GM19328 (cell line): ENCODE results near the gene PKD1.
"Not testable (repeated sequence)": the region's sequence is repeated elsewhere in the genome, so short reads cannot be mapped to it uniquely, and the experiment has no call there.

Experiments used
- ATAC-seq: cut with Tn5 transposase; IDR thresholded peaks from one replicate; pipeline ENCODE4 v1.9.1; 2021; ENCODE audit warnings: mild to moderate bottlenecking, moderate library complexity; ENCODE audit not compliant: unreplicated experiment

Gene PKD1

DNA sequence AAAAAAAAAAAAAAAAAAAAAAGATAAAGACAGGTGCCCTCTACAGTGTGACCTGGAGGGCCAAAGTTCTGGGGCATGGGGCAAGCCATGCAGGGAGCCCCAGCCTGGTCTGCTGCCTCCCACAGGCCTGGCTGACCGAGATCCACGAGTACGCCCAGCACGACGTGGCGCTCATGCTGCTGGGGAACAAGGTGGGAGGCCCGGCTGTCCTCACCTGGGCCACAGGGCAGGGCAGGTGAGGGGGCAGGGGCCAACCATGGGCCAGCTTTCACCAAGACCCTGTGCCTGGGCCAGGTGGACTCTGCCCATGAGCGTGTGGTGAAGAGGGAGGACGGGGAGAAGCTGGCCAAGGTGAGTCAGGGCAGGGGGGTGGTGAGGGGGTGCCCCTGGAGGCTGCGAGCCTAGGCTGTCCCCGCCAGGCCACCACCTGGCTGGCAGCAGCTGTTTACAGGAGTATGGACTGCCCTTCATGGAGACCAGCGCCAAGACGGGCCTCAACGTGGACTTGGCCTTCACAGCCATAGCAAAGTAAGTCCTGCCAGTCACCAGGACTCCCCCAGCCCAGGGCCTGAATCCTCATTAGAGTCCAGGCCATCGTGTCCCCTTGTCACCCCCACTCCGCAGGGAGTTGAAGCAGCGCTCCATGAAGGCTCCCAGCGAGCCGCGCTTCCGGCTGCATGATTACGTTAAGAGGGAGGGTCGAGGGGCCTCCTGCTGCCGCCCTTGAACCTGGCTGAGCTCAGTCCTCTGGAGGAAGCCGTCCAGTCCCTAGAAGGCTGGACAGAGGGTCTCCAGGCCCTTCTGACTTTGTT, 17.2 kb upstream of the PKD1 start:
- no peak for ATAC-seq

DNA sequence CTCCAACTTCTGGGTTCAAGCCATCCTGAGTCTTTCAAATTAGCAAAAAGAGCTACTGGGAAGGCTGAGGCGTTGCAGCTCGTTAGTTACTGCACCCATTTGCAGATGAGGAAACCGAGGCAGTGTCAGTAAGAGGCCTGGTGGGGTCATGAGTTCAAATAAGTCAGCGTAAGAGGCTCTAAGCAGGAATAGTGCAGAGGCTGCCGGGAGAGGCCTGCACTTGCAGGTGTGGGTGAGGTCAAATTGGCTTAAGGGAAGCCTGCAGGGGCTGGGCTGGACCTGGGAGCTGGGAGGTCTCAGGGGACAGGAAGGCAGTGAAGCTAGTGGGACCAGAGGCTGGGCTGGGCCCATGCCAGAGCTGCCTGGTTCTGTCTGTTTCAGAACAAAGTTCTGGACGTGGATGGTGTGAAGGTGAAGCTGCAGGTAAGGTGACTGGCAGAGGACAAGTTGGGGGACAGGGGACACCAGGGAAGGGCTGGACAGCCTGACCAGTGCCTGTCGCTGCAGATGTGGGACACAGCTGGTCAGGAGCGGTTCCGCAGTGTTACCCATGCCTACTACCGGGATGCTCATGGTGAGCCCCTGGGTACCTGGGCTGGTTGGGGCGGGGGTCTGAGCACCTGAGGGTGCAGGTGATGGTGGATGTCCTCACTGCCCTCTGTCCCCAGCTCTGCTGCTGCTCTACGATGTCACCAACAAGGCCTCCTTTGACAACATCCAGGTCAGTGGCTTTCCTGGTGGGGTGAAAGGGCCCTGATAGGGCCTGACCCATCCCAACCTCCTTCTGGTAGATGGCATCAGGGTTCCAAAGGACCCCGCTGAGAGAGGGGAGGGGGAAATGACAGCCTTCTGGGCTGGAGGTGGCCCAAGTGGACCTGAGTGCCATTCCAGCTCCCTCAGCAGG, 15.7 kb upstream of the PKD1 start:
- ATAC-seq: no peak

DNA sequence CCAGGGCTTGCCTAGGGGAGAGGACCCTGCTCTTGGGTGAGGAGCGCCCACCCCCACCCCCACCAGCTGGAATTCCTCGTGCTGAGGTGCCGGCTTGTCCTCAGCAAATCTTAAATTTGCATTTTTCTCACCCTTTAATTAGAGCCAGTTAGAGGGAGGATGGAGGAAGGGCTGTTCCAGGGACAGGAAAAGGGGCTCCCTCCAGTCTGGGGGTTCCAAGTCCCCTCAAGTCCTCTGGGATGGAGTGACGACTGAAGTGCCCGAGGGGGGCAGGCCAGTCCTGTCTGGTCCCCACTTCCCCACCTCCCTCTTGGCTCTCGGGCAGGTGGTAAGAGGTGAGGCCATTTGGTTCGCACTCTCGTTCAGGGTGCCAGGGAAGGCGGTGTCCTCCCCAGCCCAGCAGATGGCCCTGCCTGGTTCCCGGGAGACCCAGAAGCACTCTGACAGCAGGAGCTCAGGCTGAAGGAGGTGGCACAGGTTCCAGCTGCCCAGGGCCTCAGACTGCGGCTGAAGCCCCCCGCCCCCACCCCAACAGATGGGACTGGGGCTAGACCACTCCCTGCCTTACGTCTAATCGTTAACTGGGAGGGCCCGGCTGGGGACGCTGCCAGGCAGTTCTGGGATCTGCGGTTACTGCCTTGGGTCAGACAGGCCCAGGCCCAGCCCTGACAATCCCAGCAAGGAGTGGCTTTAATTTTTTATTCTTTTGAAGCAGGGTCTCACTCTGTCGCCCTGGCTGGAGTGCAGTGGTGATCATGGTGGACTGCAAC, 14.9 kb upstream of the PKD1 start:
- no peak for ATAC-seq

DNA sequence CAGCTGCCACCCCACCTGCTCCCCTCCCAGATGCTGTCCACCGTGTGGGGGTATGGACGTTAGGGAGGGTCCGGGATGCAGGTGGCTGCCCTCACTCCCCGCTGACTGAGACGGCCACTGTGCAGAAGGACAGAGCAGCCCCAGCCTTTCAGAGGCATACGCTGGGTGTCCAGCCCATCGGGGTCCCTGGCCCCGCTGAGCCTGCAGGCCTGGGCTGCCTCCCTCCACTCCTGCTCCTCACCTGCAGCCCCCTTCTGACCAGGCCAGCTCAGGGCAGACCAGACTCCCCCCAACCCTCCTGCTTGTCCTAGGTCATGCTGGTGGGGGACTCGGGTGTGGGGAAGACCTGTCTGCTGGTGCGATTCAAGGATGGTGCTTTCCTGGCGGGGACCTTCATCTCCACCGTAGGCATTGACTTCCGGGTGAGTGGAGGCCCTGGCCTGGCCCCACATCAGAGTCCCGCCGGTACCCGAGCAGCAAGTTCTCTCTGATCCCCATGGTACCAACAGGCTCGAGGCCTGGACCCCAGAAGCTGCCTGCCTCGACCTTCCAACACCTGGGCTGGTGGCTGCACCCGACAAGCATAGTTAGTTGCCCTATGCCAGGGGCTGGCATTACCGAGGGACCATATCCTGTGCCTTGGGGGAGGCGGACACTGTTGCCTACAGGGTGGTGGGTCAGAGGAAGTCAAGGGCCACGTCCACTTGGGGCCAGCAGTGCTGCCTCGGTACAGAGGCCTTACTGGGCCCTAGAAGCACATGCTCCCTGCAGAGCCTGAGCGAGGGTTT, 14.1 kb upstream of the PKD1 start:
- no peak for ATAC-seq

DNA sequence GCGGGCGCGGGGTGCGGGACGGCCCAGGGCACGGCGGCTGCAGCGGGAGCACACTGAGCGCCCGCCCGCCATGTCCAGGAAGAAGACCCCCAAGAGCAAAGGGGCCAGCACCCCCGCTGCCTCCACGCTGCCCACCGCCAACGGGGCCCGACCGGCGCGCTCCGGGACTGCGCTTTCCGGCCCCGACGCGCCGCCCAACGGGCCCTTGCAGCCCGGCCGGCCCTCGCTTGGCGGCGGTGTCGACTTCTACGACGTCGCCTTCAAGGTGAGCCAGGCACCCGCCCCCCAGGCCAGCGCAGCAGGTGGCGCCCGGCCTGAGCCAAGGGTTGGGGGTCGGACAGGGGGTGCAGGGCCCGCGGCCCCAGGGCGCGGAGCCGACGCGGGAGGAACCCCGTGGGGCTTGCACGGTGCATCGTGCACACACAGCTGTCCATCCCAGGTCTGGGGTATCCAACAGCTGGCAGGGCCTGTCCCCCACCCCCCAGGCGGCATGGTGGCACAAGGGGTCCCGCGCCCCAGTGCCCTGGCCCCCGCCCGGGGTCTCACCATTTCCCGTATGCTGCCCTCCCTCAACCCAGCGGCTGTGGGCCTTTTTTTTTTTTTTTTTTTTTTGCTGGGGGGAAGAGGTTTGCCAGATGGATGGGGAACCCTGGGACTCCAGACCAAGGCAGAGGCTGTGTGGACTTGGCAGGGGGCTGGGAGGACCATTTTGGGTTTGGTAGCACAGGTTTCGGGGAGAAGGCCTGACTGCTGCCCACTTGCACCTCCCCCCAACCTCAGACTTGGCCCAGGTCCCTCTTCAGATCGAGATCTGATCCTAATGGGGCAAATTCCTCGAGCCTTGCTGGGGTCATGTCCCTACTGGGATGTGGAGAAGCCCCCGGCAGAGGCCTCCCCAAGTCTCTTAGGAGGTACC, 13.3 kb upstream of the PKD1 start:
- ATAC-seq: no peak

DNA sequence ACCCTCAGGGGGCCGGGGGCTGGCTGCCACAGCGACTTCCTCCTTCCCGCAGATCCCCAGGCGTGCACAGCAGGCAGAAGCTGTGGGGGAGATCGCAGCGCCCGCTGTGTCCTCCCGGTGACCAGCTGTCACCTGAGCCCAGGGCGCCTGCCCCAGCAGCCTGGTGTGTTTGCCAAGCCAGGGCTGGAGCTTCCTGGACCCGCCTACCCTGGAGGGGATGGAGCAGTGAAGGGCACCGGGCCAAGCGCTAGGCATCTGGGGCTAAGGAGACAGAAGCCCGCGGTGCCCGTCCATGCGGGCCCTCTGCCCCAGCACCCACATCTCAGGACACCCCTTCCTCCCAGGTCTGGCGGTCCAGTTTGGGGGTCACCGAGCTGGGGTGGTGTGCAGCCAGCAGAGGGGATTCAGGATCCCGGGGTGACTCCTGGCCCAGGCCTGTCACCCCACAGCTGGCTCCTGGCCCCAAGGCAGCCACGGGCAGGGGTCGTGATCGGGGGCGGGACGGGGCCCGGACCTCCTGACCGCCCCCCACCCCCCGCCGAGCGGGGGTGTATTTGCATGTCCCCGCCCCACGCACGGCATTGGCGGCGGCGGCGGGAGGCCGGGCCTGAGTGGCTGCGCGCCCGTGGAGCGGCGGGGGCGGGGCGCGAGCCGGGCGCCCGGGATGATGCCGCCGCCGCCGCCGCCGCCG, 12.4 kb upstream of the PKD1 start, which contains the start of gene RAB26:
TSS of gene RAB26 (plus strand) at position 645 of the 691 bp plus-strand sequence. CDS start 159 bp downstream, outside the sequence.
- no peak for ATAC-seq

DNA sequence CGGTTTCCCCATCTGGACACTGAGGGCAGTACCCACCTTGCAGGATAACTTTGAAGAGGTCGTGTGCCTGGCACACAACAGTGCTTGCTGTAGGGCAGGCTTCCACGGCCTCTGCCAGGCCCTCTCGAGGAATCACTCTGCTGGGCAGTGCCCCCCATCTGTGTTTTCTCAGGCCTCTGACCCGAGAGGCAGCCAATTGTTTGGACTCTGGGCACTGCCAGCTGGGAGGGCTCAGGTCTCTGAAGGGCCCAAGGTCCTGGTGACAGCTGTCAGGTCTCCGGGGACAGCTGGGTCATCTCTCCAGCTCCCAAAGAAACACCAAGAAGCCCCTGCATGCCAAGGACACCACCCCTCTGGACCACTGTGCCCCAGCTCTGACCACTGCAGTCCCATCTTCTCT, 11.7 kb upstream of the PKD1 start:
- no peak for ATAC-seq

DNA sequence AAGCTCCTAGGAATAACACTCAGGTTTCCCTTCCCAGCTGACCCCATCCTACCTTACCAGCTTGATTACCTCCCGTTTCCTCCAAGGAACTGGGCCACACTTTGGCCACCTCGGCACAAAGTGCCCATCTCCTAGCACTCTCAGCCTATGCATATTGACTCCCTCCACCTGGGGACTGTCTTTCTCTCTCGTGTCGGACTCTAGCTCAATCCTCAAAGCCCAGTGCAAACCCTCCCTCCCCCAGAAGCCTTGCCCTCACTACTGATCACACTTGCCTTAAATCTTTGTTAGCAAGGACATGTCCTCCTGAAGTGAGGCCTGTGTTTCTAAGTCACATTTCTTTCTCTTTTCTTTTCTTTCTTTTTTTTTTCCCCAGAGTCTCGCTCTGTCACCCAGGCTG, 10.1 kb upstream of the PKD1 start:
- no peak for ATAC-seq

DNA sequence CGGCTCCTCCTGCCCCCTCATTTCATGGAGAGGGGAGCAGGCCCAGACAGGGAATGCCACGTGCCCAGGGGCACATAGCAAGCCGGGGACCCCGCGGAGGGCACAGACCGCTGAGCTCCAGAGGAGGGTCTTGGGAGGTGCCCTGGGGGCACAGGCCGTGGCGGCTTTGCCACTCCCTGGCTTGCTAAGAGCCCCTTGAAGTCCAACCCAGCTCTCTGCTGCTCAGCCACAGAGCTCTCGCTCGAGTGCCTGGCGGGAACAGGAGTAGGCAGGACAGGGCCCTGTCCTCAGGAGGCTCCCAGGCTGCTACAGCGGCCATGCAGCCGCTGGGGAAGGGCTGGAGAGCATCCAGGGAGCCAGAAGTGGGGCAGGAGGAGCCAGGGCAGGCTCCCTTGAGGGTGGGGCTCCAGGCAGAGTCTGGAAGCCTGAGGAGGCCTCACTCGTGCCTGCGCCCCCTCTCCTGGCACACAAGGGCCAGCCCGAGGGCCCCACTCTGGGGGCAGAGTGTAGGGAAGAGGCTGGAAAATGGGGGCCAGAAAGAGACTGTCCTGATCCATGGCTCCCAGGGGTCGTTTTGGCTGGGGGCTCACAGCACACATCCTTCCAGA, 8.3 kb upstream of the PKD1 start:
- no peak for ATAC-seq

DNA sequence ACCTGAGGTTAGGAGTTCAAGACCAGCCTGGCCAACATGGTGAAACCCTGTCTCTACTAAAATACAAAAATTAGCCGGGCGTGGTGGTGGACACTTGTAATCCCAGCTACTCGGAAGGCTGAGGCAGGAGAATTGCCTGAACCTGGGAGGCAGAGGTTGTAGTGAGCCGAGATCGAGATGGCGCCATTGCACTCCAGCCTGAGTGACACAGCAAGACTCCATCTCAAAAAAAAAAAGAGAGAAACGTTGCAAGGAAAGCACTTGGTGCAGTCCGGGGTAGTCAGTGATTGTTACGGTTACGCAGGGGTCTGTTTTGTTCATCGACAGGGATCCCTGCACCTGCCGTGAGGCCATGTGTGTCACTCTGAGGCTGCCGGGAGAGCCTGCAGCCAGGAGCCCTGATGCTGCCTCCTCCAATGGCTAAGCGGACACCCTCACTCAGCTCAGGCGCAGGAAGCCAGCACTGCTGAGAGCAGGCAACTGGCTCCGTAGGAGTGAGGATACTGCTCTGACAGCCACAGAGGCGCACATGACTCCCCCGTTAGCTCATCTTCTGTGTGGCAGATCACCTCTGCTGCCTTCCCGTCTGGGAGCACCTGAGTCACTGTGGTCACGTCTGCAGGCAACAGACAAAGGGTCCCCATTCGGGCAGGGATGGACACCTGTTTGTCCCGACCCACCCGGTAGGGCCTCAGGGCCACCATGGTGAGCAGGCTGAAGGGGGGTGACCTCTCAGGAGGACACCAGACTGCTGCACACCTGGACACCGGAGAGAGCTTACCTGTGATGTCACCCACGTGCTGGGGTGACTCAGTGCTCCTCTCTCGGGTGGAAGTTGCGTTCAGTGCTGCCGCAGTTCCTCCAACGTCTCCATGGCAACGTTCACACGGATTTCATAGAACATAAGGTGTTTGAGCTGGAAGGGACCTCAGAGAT, 7.5 kb upstream of the PKD1 start:
- ATAC-seq: no peak

DNA sequence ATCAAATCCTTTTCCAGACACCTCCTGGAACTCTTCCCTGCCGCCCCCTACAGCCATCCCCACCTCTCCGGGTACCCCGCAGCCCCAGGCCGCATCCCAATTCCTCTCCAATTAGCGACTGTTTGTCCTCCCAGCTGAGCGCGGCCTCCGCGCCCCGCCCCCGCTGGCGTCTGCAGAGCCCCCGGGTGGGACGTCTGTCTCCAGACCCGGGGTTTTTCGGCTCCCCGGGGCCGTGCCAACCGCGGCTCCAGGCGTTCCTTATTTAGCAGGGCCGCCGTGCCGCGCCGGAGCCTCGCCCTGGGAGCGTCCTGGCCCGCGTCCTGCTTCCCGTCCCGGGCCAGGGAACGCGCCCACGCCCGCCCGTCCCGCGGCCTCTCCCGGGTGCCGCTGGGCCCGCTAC, 627 bp downstream of the PKD1 start:
- not testable (repeated sequence) for ATAC-seq

DNA sequence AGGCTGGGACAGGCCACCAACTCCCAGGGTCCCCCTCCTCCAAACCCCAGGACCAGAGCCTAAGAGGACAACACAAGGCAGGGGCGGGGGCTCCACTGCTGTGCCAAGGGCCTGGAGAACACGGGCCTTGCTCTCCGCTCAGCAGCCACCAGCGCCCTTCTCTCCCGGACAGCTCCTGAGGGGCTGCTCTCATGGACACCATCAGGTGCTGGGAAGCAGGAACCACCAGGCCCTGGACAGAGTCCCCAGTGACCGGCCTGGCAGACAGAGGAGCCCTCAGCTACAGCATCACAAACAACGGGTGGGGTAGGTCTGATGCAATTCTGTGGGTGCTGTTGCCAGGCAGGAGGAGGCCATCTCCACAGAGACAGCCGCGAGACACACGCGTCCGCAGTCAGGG, 1.9 kb downstream of the PKD1 start:
- ATAC-seq: not testable (repeated sequence)

DNA sequence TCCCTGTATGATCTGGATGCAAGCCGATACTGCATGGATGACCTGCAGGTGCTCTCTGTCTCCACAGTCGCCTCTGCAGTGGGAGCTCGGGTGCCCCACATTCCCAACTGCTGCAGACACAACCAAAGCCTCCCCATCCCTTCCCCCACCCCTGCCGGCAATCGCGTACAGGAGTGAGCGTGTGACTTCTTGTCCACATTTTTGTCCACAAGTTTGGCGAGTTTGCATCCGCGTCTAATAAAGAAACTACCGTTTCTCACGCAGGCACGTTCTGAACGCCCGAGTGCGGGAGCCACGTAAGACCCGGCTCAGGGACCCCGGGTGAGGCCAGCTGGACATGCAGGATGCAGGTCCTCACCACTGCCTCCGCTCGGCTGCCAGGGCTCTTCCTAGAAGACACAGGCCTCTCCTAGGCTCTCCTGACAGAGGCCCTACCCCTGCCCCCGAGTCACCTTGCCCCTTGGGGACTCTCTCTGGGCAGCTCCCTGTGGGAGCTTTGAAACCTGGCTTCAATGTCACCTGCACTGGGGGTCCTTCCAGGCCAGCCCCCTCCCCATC, 5.7 kb downstream of the PKD1 start:
- ATAC-seq: not testable (repeated sequence)

DNA sequence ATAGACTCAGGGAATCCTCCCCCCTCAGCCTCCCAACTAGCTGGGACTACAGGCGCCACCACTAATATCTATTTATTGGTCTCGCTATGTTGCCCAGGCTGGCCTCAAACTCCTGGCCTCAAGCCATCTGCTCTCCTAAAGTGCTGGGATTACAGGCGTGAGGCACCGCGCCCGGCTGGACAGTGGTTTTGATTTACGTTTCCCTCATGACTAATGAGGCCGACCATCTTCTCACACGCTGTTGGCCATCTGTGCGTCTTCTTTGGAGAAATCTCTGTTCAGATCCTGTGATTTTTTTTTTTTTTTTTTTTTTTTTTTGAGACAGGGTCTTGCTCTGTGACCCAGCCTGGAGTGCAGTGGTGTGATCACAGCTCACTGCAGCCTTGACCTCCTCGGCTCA, 6.4 kb downstream of the PKD1 start:
- ATAC-seq: not testable (repeated sequence)

DNA sequence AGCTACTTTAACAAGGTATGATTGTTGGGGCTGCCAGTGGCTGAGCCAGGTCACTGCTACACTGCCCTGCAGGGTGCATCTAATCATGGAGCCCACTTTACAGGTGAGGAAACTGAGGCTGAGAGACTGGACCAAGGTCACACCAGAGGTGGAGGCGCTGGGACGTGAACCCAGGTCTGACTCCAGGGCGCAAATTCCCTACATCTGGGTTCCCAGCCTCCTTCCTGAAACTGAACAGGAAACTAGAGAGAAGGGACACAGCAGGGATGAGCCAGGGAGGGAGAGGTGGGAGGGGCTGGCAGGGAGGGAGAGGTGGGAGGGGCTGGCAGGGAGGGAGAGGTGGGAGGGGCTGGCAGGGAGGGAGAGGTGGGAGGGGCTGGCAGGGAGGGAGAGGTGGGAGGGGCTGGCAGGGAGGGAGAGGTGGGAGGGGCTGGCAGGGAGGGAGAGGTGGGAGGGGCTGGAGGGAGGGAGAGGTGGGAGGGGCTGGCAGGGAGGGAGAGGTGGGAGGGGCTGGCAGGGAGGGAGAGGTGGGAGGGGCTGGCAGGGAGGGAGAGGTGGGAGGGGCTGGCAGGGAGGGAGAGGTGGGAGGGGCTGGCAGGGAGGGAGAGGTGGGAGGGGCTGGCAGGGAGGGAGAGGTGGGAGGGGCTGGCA, 7.9 kb downstream of the PKD1 start:
- not testable (repeated sequence) for ATAC-seq

DNA sequence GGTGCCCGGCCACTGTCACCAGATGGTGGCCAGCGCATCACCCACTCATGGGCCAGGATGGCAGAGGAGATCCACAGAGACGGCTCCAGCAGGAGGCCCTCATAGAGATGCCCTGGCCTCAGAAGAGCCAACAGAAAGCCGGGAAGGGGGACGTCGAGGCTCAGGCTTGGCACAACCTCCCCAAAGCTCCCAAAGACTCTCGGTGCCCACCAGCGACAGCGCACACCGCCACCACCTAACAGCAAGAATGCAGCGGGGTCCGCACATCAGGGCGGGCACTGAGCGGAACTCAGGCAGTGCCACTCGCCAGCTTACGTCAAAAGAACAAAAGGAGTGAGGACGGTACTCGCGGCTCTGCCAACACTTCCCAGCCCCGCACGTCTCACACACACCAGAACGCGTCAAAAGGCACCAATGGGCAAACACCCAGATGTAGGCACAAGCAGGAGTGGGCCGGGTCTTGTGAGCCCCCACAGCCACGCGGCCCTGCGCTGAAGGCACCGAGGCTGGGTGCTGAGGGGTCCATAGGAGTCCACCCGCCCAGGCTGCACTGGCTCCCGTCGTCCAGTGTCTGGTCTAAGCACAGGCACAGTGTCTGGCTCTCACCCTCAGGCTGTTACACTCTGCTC, 8.7 kb downstream of the PKD1 start:
- ATAC-seq: not testable (repeated sequence)
